Kidney (tissue), 14 donors: ENCODE results near the gene HSPB1. TPM values are rescaled to one million over a fixed set of nuclear protein-coding genes. Genes with fewer than 3 reads are reported as not detected.

Experiments used
- DNase-seq, 5 donors: peaks; one replicate each; pipeline ENCODE4 v3.0.0-alpha.2; 2013 to 2020
- FAIRE-seq: peaks from 2 replicates; lab custom pipeline; 2012; peaks lifted over from hg19 to GRCh38; lab: Jason Lieb, UNC
- H3K27ac ChIP-seq, 2 donors: one replicate each; pipeline ENCODE4 v1.7.0; 2013; ENCODE audit warnings: low read depth in 2 of 2, low read length in 2 of 2, inconsistent platforms in 1 of 2
- H3K27me3 ChIP-seq: one replicate; pipeline ENCODE4 v1.7.1; 2013; ENCODE audit warnings: low read length, inconsistent platforms; ENCODE audit not compliant: control insufficient read depth, insufficient read depth
- H3K36me3 ChIP-seq, 3 donors: one replicate each; pipeline versions ENCODE4 v1.7.0 to v1.7.1; 2013; ENCODE audit warnings: low read length in 3 of 3, control low read depth in 1 of 3, inconsistent platforms in 1 of 3; ENCODE audit not compliant: insufficient read depth in 3 of 3, control insufficient read depth in 2 of 3
- H3K4me1 ChIP-seq, 3 donors: one replicate each; pipeline versions ENCODE4 v1.7.0 to v1.7.1; 2013; ENCODE audit warnings: low read length in 3 of 3, inconsistent platforms in 1 of 3, low read depth in 1 of 3; ENCODE audit not compliant: control insufficient read depth in 2 of 3, insufficient read depth in 2 of 3
- H3K4me3 ChIP-seq, 3 donors: one replicate each; pipeline versions ENCODE4 v1.7.0 to v1.8.1; 2013; ENCODE audit warnings: low read length in 3 of 3, control low read depth in 1 of 3, inconsistent platforms in 1 of 3
- H3K9ac ChIP-seq, 3 donors: one replicate each; pipeline versions ENCODE4 v1.7.0 to v1.7.1; 2013; ENCODE audit warnings: low read length in 3 of 3, control low read depth in 1 of 3, inconsistent platforms in 1 of 3
- H3K9me3 ChIP-seq, 3 donors: one replicate each; pipeline versions ENCODE4 v1.7.0 to v1.7.1; 2013; ENCODE audit warnings: low read length in 3 of 3, control low read depth in 1 of 3, inconsistent platforms in 1 of 3; ENCODE audit not compliant: control insufficient read depth in 2 of 3, insufficient read depth in 1 of 3
- intact Hi-C: fragments of 100-400 bp; cut with DNase I; formaldehyde crosslinking; loops from one replicate; pipeline ENCODE4 v1.11.1; 2022
- polyA plus RNA-seq: library from polyadenylated mRNA; stranded (reverse); fragments of 350-450 nt; fragmentation: Illumina TruSeq; extraction: RNeasy Lipid Tissue Mini Kit (QIAGEN cat#74804); gene quantifications from one replicate; pipeline ENCODE4 v1.2.3, GENCODE V29; 2014; ENCODE audit warnings: low read depth, low replicate concordance; ENCODE audit not compliant: insufficient read depth
- total RNA-seq: library from RNA; stranded (reverse); fragmentation: NEBNext Ultra II Directional; extraction: Animal tissue kit (Norgen Biotek cat#: 25700); gene quantifications from one replicate; pipeline ENCODE4 v1.2.1, GENCODE V29; 2021
- TF ChIP-seq, protein P1 (sequence below): IDR thresholded peaks from 3 replicates; pipeline ENCODE4 v1.5.1; 2012; ENCODE audit warnings: mild to moderate bottlenecking, moderate library complexity, borderline replicate concordance; ENCODE audit not compliant: insufficient read depth; ENCODE audit errors: extremely low read depth
- donor health status: control.
- donor health status: control.
- donor health status: control.
- donor health status: control.
- donor health status: control.
- donor health status: DM: yes; HTN: yes; CAD: no.
- donor health status: Normal renal cell carcinoma (clear cell type).

The HSPB1 gene
- total and polyA plus RNA-seq, 2 donors from 2014 or later, result 1,012 to 1,561 TPM

GRCh38 chr7:76294344-76295024 is 8.0 kb upstream of the HSPB1 start:
- no peaks in the 10 kb centered on the region for H3K36me3 ChIP-seq
- intact Hi-C loops, result no loop called here
- no peaks in the 10 kb centered on the region for H3K27me3 ChIP-seq
- peak overlapping the region; percentile 97 to 100 for H3K27ac ChIP-seq
- H3K9me3 ChIP-seq, result no peaks in the 10 kb centered on the region
- peaks cover 0 to 24% (median 7%) of the 10 kb centered on the region in 3 donors for H3K4me1 ChIP-seq
- TF ChIP-seq, protein P1, sequence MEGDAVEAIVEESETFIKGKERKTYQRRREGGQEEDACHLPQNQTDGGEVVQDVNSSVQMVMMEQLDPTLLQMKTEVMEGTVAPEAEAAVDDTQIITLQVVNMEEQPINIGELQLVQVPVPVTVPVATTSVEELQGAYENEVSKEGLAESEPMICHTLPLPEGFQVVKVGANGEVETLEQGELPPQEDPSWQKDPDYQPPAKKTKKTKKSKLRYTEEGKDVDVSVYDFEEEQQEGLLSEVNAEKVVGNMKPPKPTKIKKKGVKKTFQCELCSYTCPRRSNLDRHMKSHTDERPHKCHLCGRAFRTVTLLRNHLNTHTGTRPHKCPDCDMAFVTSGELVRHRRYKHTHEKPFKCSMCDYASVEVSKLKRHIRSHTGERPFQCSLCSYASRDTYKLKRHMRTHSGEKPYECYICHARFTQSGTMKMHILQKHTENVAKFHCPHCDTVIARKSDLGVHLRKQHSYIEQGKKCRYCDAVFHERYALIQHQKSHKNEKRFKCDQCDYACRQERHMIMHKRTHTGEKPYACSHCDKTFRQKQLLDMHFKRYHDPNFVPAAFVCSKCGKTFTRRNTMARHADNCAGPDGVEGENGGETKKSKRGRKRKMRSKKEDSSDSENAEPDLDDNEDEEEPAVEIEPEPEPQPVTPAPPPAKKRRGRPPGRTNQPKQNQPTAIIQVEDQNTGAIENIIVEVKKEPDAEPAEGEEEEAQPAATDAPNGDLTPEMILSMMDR, result no peak
- DNase-seq (peak; percentile 94 to 99 (median 96)), FAIRE-seq (no peak)
- peak overlapping the region in 2 of 3 donors; percentile 63 to 92 for H3K9ac ChIP-seq
- peak overlapping the region in 2 of 3 donors; percentile 23 to 50 for H3K4me3 ChIP-seq

DNA sequence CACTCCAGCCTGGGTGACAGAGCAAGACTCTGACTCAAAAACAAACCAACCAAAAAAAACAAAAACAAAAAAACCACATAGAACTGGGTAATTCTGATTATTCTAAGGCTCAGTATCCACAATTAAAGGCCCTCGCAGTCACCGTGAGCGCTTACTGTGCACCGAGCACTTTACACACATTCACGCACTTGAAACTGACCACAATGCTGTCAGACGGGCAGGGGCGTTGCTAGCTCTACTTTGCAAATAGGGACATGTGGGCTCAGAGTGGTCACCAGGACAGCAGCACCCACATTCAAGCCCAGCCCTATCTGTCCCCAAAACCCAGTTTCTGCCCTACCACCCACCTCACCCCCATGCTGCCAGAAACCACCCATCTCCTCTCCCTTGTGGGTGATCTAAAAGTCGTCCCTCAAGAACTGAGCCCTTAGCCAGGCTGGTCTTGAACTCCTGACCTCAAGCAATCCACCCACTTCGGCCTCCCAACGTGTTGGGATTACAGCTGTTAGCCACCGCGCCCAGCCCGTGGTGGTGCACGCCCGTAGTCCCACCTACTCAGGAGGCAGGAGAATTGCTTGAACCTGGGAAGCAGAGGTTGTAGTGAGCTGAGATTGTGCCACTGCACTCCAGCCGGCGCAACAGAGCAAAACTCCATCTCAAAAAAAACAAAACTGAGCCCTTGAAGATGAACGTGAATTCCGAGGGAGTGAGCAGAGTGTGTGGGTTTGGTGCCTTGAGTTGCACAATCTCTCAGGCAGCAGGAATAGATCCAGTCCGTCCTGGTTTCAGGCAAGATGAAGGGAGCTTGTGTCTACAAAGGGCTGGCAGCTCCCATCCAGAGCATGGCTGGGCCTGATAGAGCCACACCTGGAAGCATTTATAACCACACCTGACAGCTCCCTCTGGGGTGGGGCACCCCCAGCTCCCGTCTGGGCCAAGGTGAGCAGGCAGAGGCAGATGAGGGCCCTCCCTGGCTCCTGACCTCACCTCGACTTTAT is 5.4 kb upstream of the HSPB1 start:
- Histone ChIP-seq H3K9ac (peak overlapping the region in 1 of 3 donors; percentile 22), H3K4me1 (peaks cover 0 to 16% (median 10%) of the 10 kb centered on the region in 3 donors), H3K9me3 (no peaks in the 10 kb centered on the region), H3K36me3 (no peaks in the 10 kb centered on the region), H3K27me3 (no peaks in the 10 kb centered on the region), H3K27ac (peak overlapping the region; percentile 16 to 79), H3K4me3 (no peak overlapping the region)
- no peak for FAIRE-seq
- DNase-seq, result peak in 1 of 5 donors; percentile 91
- intact Hi-C loops, result no loop called here
- TF ChIP-seq, protein P1, result no peak

DNA sequence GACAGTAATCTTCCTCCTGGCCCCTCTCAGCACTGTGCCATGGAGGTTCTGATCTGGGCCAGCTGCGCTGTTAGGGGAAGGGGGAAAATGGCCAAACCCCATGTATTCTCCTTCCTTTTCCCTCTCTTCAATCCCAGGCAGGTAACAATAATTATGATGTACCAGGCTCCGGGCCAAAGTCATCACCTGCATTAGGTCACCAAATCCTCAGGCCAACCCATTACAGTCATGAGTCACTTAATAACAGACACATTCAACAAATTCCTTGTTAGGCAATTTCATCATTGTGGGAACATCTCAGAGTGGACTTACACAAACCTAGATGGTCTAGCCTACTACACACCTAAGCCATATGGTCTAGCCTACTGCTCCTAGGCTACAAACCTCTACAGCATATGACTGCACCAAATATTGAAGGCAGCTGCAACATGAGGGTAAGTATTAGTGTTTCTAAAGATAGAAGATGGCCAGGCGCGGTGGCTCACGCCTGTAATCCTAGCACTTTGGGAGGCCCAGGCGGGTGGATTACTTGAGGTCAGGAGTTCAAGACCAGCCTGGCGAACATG is 2.2 kb upstream of the HSPB1 start:
- DNase-seq, result no peak

More for the DNA sequence above, 2.2 kb upstream of the HSPB1 start:
- peaks cover 0 to 6% (median 3%) of the 10 kb centered on the region in 3 donors for H3K36me3 ChIP-seq
- peaks cover 0 to 13% (median 13%) of the 10 kb centered on the region in 3 donors for H3K4me1 ChIP-seq
- TF ChIP-seq, protein P1, result no peak
- no peak overlapping the region for H3K9ac ChIP-seq
- intact Hi-C loops, result no loop called here
- no peak overlapping the region for H3K4me3 ChIP-seq
- FAIRE-seq, result no peak
- no peaks in the 10 kb centered on the region for H3K9me3 ChIP-seq
- H3K27me3 ChIP-seq, result no peaks in the 10 kb centered on the region
- peak overlapping the region; percentile 23 to 76 for H3K27ac ChIP-seq
